HG02840 (cell line): Measurements from ENCODE around the gene VIPR2.

Experiments
- ATAC-seq: cut with Tn5 transposase; IDR thresholded peaks from one replicate; pipeline ENCODE4 v1.9.1; 2021; ENCODE audit warnings: mild to moderate bottlenecking, moderate library complexity, moderate number of reproducible peaks; ENCODE audit not compliant: unreplicated experiment, low FRiP score

The VIPR2 gene

DNA sequence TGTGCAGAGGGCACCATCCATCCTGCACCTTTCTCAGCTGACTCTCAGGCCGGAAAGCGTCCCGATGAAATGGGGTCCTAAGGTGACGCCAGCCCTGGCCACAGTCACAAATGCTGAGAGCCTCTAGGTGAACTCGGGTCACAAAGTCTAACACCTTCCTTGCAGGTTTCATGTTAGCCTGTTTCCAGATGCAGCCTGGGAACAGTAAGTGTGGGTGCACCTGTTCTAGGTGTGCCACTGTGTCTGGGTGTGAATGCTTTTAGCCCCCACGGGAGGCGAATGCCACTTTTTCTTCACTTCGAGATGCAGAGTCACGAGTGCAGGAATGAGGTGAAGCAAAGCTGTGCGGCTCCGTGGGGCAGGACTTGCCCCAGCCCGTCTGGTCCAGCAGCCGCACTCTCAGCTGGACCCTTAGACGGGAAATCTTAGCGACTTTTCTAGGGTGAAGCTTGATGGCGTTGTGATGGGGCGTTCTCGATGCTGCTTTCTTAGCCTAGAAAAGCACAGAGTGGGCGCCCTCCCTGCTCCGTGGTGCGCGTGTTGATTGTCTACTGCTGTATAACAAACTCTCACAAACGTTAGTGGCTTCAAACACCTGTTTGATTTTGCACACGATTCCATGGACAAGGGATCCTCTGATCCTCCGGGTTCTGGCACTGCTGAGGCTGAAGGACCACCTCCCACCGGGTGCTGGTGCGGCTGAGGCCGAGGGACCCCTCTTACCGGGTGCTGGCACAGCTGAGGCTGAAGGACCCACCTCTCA lies 13.6 kb upstream of the VIPR2 start:
- no peak for ATAC-seq

DNA sequence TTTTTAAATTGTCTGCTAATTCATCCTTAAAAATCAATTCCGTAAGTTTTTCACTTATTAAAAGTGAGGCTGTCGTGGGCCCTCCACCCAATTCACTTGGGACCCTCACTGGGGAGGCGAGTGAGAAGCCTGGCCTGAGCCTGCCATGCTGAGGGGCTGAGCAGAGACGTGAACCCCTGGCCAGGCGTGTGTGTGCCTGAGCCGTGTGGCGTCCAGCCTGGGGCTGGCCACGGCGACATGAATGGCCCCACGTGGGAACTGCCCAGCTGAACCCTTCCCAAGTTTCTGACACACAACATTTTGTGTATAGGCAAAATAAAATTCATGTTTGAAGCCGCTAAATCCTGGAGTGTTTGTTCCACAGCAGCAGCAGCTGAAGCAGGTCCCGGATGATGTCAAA lies 13.0 kb upstream of the VIPR2 start:
- ATAC-seq: no peak

DNA sequence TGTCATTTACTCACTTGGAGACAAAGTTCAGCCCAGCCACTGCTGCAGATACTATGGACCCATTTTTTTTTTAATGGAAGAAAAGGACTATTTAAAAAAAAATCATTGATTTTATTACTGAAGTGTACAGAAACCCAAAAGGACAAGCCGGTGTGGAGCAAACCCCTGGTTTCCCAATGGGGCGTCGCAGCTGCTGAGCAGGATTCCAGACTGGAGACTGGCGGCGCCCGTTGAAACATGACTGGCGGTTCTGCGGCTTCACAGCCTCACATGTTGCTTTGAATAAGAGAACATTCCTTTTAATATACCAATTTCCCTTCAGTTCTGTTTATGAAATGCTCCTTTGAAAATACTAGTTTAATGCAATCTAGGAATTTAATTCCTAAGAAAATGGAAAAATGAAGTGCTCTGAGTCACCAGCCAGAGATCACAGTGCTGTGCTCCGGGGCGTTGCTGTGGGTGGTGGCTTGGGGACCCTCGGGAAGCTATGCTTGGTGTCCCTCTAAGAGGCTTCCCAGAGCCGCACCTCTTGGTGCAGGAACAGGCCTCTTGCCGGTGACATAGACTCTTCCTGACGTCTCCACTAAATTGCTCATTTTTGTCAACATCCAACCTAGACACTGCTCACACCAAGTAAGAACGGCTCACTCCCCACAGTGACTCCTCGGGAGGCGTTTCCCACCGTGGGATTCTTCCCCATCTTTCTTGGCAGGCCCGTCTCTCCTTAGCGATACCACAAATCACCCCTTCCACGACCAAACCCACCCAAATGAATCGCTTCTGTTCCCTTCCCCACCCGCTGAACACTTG lies 12.0 kb upstream of the VIPR2 start:
- ATAC-seq: no peak

DNA sequence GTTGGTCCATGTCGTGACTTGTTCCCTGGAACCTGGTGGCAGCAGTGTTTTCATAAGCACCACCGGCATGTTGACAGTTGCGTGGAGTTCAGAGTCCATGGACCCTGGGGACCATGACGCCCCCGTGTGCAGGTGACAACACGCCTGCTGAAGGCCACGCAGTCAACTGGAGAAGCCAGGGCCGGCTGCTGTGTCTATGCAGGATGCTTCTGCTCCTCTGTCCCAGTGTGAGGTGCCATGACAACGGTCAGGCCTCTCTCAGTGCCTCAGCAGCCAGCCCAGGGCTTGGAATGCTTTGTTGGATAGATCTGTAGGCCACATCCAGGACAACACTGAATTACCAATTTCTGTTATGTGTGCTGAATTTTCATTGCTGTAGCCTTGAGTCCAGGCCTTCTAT lies 10.7 kb upstream of the VIPR2 start:
- no peak for ATAC-seq

DNA sequence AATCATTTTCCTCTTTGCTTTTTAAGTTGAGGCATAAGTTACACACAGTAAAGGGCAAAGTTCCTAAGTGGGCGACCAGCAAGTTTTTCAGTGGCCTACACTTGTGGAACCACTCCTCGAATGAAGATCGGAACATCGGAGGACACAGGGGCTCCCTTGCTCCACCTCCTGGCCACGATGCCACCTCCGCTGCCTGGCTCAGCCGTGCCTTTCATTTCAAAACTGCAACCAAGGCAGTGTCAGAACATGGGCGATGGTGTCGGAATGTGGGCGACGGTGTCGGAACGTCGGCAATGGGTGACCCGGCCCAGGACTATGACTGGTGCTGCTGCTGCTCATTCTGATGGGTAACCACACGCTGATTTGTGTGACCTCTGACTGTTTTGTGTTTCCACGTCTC lies 9.6 kb upstream of the VIPR2 start:
- ATAC-seq: no peak

DNA sequence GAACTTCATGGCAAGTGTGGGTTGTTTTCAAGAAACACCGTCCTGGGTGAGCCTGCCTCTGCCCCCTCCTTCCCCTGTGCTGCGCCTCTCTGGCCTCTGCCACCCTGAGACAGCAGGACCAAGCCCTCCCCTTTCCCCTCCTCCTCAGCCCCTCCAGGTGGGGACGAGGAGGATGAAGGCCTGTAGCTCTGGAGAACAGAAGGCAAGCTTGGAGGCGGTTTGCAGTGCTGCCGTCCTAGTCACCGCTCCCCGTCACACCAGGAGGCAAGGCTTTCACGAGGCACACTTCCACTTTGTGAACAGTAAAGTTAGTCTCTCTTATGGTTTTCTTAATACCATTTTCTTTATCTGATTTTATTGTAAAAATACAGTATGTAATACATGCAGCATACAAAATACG lies 8.8 kb upstream of the VIPR2 start:
- ATAC-seq: no peak

DNA sequence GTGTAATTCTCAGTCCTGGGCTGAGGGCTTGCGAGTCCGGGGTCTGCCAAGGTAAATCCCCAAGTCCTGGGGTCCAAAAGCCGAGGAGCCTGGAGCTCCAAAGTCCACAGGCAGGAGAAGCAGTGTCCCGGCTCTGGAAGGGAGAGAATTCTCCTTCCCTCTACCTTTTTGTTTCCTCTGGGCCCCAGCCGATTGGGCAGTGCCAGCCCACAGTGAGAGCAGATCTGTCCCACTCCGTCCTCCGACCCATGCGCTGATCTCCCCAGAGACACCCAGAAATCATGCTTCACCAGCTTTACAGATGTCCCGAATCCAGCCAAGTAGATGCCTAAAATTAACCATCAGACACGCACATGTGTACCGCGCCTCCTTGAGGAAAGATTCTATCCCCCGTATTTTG lies 8.1 kb upstream of the VIPR2 start:
- ATAC-seq: no peak

DNA sequence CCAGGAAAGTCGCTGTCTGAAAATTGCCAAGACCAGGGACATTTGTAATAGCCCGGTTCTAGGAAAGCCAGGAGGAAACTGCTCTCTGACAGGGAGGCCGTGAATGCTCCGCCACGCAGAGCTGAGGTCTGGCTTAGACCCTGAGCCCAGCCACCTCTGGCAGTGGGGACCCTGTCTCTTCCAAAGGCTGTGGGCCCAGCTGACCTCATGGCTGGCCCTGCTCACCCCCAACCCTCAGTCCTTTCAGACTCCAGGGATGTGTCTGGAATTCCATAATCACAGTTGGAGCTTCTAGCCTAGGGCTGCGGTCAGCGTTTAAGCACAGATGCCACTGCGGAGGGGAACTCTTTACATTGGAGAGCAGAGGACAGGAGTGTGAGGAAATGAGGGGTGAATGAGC lies 6.6 kb upstream of the VIPR2 start:
- ATAC-seq: no peak

DNA sequence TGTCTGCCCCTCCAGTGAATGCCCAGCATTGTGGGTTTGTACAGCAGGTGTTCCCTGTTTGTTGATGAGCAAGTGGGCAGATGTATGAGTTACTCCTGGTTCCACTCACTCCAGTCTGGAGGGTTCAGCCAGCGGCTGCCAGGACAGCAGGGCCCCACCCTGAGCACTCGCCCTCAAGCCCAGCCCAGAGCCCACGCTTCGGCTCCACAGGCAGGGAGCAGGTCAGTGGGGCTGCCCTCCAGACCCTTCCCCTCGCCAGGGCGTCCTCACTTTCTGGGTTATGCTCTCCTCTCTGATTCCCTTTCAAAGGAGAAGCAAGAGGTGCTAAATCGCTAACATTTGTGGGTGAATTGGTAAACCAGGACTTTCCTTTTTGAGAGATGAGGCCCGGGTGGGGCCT lies 4.8 kb upstream of the VIPR2 start:
- no peak for ATAC-seq

DNA sequence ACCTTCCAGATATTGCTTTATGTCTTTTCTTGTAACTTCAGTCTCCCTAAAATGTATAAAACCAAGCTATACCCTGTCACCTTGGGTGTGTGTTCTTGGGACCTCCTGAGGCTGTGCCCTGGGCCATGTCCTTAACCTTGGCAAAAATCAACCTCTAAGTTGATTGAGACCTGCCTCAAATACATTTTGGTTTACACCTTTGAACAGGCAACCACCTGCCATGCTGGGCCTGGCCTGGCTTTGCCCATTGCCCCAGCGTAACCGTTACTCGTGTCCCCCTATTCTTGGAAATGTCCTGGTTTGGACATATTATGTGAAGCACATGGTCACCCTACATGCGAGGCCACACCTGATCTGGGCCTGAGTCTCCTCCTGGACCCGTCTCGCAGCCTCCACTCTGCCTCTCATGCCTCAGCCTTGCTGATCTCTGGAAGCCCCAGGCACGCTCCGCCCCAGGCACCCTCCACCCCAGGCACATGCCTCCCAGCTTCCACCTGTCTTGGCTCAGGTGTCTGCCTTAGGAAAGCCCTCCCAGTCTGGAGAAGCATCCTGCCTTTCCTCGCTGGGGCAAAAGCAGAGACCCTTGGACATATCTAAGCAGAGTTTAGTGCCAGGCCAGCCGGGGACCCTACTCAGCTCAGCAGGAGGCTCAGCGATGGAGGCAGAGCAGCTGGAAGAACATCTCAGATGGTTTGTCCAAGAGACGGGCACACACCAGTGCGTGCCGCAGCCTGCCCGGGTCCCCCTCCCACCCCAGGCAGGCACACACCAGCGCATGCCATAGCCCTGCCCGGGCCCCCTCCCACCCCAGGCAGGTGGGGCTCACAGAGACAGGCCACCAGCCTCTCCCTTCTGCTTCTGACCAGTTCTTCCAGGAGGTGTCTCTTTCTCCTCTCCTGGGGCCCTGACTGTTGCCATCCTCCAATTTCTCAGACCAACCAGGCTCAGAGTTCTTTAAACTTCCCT lies 4.0 kb upstream of the VIPR2 start:
- ATAC-seq: no peak

DNA sequence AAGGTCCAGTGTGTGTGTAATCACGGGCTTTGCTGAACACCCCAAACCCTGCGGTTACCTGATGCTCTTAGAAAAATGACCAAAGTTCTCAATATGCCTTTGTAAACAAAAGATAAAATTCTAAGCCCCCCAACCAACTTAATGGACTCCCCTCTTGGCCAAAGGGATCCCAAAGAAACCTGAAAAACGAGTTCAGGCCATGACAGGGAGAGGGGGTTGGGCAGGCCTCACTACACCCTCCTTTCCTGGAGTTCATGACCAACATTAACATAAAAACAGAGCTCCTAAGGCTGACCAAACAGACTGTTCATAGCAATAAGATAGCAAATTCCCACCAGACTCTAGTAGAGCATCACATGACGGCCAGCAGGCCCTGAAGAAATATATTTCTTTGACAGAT lies 3.0 kb upstream of the VIPR2 start:
- ATAC-seq: no peak

DNA sequence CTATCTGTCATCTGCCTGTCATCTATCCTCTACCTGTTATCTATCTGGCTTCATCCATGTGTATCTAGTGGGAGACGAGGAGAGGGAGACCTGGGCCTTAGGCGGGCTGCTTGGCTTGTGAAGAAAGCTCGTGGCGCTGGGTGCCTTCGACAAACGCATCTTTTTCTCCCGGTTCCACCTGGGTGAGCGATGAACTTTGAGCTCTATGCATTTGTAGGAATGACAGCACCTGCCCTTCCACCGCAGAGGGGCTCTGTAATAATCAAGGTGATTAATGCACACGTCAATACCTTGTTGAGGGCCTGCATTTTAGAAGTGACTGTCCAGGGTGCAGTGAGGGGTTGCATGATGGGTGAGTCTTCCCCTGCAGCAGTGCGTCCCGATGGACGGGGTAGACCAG lies 2.6 kb upstream of the VIPR2 start:
- ATAC-seq: no peak

DNA sequence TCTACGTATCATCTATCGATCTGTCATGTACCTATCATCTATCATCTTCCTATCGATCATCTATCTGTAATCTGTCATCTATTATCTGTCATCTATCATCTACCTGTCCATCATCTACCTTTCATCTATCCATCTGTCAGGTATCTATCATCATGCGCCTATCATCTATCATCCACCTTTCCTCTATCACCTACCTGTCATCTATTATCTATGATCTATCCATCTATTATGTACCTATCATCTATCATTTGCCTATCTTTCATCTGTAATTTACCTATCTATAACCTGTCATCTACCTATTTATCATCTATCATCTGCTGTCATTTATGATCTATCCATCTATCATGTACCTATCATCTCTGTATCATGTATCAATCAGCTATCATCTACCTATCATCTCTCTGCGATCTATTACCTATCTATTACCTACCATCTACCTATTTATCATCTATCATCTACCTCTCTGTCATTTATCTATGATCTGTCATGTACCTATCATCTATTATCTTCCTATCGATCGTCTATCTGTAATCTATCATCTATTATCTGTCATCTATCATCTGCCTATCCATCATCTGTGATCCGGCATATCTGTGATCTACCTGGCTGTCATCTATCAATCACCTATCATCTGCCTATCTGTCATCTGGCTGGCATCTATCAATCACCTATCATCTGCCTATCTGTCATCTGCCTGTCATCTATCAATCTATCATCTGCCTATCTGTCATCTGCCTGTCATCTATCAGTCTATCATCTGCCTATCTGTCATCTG lies 1.6 kb upstream of the VIPR2 start:
- no peak for ATAC-seq

DNA sequence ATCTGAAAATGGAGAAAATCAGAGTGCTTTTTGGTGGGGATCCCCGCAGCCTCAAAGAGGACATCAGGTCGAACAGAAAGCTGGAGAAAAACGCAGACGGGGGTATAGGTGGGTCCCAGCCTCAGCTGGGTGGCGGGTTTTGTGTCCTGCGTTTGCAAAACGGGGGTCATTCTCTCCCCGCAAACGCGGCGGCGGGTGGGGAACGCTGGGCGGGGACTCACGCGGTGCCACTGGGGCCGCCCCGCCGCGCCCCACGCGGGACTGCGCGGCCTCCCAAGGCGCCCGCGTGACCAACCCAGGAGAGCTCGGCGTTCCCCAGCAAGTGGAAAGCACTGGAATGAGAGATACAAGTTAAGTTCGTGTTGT lies 806 bp upstream of the VIPR2 start:
- ATAC-seq: no peak

DNA sequence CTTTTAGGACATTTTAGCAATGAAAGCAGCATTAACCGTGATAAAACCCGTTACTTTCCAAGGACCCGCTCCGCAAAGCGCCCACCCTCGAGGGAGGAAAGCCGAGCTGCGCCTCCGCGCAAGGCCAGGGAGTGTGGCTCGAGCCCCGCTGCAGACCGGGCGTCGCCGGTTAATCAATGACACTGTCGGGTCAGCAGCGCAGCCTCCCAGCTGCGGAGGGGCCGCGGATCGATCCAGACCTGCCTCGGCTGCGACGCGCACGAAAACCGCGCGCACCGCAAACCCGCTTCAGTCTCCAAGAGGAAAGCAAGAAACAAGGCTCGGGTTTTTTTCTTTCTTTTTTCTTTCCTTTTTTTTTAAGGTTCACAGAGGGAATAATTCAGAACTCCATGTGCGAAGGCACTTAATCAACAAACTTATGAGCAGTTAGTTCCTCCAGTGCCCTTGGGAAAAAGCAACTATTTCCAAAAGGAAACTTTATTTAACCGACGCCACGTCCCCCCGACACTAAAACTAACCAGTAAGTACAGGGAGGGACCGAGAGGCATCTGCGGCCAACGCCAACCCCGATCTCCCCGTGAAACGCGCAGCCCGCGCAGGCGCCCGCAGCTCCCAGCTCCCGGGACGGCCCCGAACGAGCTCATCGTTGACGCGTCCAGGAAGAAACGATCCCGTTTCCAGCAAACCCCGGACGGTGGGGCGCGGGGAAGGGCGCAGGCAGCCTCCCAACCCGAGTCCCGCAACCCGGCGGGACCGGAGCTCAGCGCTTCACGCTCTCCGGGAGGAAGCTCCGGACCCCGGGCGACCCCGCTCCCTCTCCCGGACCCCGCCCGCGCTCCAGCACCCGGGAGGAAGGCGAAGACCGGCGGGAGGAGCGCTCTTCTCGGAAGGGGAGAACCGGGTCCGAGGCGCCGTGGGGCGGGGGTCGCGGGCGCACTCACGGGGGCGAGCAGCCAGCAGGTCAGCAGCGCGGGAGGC lies 598 bp downstream of the VIPR2 start:
- no peak for ATAC-seq

DNA sequence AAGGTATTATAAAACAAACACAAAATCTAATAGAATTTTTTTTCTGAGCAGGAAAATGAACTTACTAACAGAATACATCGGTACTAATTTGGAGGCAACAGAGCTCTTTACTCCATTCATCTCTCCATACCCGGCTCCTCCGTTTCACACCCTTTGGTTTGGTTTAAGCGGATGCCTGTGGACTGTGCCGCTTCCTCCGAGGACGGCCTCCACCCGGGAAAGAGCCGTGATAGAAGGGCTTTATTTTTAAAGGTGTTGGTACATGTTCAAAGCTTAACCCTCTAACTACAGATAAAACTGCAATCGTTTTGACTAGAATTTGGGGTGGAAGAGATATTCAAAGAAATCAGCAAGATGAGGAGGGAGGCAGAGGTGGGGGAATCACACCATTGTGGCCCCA lies 1.9 kb downstream of the VIPR2 start:
- ATAC-seq: no peak

DNA sequence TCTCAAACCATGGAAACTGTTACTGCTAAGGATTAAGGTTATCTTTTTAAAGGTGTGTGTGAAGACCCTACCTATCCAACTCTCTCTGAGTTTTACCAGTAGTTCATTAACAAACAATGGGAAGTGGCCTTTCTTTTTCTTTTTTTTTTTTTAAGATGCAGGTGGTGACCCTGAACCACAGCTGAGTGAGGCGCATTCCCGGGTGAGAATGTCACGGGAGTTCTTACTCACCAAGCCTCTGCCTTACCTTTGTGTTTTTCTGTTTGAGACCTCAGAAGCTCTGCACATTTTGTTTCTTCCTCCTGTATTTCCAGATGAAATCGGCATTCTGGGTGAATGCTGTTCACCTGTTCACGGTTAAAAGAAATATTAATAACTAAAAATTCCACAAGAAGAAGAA lies 2.5 kb downstream of the VIPR2 start:
- ATAC-seq: no peak

DNA sequence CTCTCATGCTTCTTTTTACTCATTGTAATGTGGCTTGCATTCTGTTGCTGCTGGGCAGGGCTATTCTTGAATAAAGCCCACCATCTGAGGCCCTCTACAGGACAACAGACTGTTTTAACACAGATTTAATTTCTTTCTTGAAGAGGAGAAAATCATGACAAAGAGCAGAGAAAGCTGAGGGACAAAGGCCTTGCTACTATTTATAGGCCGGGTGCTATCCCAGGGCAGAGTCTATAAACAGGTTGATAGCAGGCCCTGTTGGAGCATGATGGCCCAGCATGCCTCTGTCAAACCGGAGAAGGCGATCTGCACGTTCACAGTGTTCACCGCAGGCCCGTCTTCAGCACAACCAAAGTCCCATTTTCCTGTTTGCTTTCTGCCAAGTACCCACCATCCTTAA lies 3.0 kb downstream of the VIPR2 start:
- no peak for ATAC-seq

DNA sequence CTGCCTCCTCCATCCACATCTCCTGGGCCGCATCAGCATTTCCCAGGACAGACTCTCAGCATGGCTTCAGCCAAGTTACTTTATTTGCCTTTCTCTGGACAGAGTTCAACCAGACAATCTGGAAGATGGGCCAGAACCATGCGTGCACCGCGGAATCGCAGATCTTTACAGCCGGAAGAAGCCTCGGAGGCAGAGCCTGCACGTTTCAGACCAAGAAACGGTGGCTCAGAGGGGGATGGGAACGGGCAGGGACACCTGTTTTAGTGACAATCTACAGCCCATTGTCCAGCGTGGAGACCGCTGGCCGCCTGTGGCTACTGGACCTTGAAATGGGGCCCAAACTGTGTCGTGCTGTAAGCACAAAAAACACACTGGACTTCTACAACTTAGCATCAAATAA lies 3.5 kb downstream of the VIPR2 start:
- no peak for ATAC-seq
